HG03039 (cell line): Measurements from ENCODE around the gene CYB561D1.
"Not testable (repeated sequence)": the region's sequence is repeated elsewhere in the genome, so short reads cannot be mapped to it uniquely, and the experiment has no call there.

Experiments
- ATAC-seq: cut with Tn5 transposase; IDR thresholded peaks from one replicate; pipeline ENCODE4 v1.9.1; 2021; ENCODE audit warnings: mild to moderate bottlenecking, moderate library complexity; ENCODE audit not compliant: unreplicated experiment

Gene CYB561D1, protein sequence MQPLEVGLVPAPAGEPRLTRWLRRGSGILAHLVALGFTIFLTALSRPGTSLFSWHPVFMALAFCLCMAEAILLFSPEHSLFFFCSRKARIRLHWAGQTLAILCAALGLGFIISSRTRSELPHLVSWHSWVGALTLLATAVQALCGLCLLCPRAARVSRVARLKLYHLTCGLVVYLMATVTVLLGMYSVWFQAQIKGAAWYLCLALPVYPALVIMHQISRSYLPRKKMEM

GRCh38 chr1:109493805-109494539, at the start of gene CYB561D1:
CYB561D1 (plus strand) TSS chr1:109494094; CDS start chr1:109494140, 46 bp downstream.
- peak; percentile 81 for ATAC-seq

DNA sequence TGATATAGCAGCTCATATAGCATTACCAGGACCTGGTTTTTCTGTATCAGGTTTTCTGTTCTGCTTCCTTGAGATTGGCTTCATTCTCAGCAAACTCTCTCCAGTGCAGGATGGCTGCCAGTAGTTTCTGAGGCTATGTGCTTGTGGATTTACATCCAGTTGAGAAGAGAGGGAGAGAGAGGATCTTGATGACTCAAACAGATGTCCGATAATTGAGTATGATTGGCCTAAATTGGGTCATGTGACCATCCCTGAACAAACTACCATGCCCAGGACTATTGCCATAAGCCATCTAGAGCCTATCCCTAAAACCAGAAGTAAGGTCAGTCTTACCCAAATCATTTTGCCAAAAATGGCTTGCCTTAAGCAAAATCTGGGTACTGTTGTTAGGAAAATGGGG, 49.5 kb upstream of the CYB561D1 start:
- no peak for ATAC-seq

DNA sequence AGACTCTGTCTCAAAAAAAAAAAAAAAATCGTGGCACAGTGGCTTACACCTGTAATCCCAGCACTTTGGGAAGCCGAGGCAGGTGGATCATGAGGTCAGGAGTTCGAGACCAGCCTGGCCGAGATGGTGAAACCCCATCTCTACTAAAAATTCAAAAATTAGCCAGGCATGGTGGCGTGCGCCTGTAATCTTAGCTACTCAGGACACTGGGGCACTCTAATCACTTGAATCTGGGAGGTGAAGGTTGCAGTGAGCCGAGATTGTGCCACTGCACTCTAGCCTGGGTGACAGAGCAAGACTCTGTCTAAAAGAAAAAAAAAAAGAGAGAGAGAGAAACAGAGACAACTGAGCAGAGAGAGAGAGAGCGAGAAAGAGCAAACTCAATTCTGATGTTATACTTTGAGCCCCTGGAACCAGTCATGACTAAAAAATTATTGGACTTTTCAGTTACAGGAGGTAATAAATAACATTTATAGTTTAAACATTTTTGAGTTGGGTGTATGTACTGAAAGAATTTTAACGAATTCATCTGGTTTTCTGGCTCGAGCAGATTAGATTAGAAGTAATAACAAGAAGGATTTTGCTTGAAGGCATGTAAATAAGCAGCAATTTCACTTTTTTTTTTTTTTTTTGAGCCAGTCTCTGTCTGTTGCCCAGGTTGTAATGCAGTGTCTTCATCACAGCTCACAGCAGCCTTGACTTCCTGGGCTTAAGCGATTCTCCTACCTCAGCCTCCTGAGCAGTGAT, 47.8 kb upstream of the CYB561D1 start:
- not testable (repeated sequence) for ATAC-seq

- ATAC-seq = no peak
These were observed 46.4 kb upstream of the CYB561D1 start for GRCh38 chr1:109447524-109447923.

DNA sequence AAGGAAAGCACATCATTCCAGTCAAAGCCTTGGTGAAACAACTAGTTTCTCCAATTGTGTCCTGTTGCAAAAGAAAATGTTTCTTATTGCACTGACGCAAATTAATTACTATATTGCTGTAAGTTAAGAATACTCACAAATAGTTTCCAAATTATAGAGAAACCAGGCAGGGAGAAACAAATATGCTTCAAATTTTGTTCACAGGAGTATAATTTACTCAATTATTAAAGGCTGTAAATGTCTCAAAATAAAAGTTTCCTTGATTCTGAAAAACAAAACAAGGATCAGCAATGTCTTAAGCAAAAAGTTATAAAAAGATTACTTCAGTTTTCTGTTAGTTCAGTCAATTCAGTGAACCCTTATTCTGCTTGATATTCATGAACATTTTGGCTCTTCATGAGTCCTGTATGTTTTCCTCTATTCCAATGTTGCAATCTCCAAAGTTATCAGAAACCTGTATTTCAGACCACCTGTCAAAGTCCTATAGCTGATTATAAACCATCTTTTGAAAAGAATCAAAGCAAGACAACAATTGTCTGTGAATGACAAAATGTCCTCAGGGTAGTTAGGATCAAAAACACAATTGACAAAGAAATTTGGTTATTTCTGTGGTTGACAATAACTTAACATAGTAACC, 39.3 kb upstream of the CYB561D1 start:
- no peak for ATAC-seq

- ATAC-seq = no peak
These were observed 36.1 kb upstream of the CYB561D1 start for GRCh38 chr1:109457819-109458218.

- no peak for ATAC-seq
These were observed 27.8 kb upstream of the CYB561D1 start for GRCh38 chr1:109466125-109466451.

GRCh38 chr1:109466452-109467300, 27.2 kb upstream of the CYB561D1 start, which contains the start of gene SYPL2:
SYPL2 (plus strand) TSS chr1:109466546; CDS start chr1:109466844, 298 bp downstream.
- no peak for ATAC-seq

- ATAC-seq = no peak
These were observed 26.6 kb upstream of the CYB561D1 start for GRCh38 chr1:109467301-109467777.

DNA sequence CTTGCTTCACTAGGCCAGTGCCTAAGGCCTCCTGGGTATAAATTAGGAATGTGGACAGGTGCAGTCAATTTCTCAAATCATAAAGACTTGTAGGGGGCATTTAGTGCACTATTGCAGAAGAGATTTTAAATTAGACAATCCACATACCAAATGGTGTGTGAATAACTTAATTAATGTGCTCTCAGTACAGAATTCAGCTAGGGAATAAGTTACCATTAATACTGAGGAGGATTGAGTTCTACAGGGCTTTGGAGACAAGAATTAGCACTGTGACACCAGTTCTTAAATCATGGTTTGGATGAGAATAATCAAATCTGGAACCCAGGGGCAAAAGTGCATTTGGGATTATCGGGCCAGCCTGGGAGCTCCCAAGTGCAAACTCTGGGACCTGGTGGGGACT, 25.8 kb upstream of the CYB561D1 start:
- no peak for ATAC-seq

GRCh38 chr1:109468903-109469302, 25.0 kb upstream of the CYB561D1 start:
- no peak for ATAC-seq

GRCh38 chr1:109470245-109470644, 23.6 kb upstream of the CYB561D1 start:
- no peak for ATAC-seq

DNA sequence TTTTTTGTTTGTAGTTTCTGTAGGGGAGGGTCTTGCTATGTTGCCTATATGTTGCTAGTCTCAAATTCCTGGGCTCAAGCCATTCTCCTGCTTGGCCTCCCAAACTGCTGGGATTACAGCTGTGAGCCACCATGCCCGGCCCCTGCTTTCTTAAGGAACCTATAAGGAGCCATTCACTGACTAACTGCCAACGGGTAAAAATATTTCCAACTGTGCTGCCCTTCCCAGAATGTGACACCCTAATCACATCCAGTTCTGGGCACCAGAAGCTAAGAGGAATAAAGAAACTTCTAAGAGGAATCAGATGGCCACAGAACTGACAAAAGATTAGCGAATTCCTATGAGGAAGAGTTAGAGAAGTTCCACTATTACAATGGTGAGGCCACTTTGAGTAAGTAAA, 21.1 kb upstream of the CYB561D1 start:
- ATAC-seq = no peak

- ATAC-seq = not testable (repeated sequence)
These were observed 20.4 kb upstream of the CYB561D1 start for GRCh38 chr1:109473284-109474057.

- ATAC-seq = no peak
These were observed 19.2 kb upstream of the CYB561D1 start for GRCh38 chr1:109474697-109475096.

DNA sequence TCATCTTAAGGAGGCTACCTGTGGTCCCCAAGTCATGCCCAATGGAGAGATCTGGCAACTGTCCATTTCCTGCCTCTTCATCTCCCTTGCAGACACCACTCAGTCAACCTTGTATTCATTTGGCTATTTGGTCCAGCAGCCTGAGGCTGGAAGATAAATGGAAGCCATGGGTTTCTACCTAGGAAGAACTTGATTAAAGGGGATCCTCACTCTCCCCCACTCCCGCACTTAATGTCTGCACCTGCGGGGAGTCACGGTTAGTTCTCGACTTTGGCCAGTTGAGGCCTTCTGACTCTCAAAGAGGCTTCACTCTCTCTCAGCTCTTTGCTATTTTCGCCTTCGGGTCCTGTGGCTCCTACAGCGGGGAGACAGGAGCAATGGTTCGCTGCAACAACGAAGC, 18.6 kb upstream of the CYB561D1 start:
- no peak for ATAC-seq

- no peak for ATAC-seq
These were observed 17.1 kb upstream of the CYB561D1 start for GRCh38 chr1:109476825-109477224.

GRCh38 chr1:109477821-109478220, 16.1 kb upstream of the CYB561D1 start:
- no peak for ATAC-seq

DNA sequence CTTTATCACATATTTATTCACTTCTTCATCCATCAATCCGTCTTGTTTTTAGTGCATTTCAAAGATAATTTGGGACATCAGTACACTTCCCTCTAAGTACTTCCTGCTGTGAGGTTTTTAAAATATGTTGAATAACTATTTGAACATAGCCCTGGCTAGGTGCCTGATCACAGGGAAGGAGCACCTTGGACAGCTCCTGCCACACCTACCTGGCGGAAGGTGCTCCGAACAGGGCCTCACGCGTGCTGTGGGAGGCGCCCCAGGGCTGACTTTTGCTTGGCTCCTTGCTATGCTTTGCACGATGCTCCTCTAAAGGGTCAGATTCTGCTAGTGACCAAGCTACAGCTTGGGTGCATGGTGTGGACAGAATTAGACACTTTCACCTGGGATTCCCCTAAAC, 15.1 kb upstream of the CYB561D1 start:
- ATAC-seq = no peak

DNA sequence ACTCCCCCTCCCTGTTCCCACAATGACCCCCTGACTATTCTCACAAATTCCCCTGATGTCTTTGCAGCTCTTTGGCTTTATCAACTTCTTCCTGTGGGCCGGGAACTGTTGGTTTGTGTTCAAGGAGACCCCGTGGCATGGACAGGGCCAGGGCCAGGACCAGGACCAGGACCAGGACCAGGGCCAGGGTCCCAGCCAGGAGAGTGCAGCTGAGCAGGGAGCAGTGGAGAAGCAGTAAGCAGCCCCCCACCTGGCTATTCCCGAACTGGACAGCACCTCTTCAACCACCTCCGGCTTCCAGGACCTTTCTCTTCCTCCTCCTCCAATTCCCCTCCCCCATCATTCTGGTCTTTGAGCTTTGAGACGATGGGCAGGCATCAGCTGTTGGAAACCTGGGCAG, 14.6 kb upstream of the CYB561D1 start:
- ATAC-seq = no peak
